ENCODE results near the gene MRGPRF.

Gene MRGPRF

GRCh38 chr11:68955607-68955958 is 57.5 kb downstream of the MRGPRF start:
- no peak overlapping the region for H3K9ac ChIP-seq
- no peak overlapping the region for H3K27ac ChIP-seq
- H3K36me3 ChIP-seq (ENCODE audit: insufficient read depth): no peaks in the 10 kb centered on the region
- no peak overlapping the region for H3K4me3 ChIP-seq (IDR thresholded peaks at IDR 0.05; ENCODE audit: insufficient read depth, low read depth, low read length)
- H4K20me1 ChIP-seq (ENCODE audit: insufficient read depth): no peaks in the 10 kb centered on the region
- no peak overlapping the region for H2AFZ ChIP-seq (ENCODE audit: low read depth)
- H3K79me2 ChIP-seq (ENCODE audit: insufficient read depth, low read depth): no peaks in the 10 kb centered on the region
- H3K27me3 ChIP-seq (ENCODE audit: insufficient read depth, low read depth): no peaks in the 10 kb centered on the region
- no peaks in the 10 kb centered on the region for H3K4me1 ChIP-seq (ENCODE audit: low read depth, poor library complexity, severe bottlenecking)
- no peak for TF ChIP-seq CTCF (conservative IDR thresholded peaks at IDR 0.05; ENCODE audit: low read depth, low read length)
- no peak overlapping the region for H3K4me2 ChIP-seq

GRCh38 chr11:68954836-68955606 is 58.0 kb downstream of the MRGPRF start:
- H3K9ac ChIP-seq: no peak overlapping the region
- H3K79me2 ChIP-seq (ENCODE audit: insufficient read depth, low read depth): no peaks in the 10 kb centered on the region
- H3K4me2 ChIP-seq: no peak overlapping the region
- no peak for TF ChIP-seq CTCF (conservative IDR thresholded peaks at IDR 0.05; ENCODE audit: low read depth, low read length)
- no peak overlapping the region for H3K27ac ChIP-seq
- no peaks in the 10 kb centered on the region for H3K4me1 ChIP-seq (ENCODE audit: low read depth, poor library complexity, severe bottlenecking)
- no peak overlapping the region for H3K4me3 ChIP-seq (IDR thresholded peaks at IDR 0.05; ENCODE audit: insufficient read depth, low read depth, low read length)
- no peak overlapping the region for H2AFZ ChIP-seq (ENCODE audit: low read depth)
- H3K36me3 ChIP-seq (ENCODE audit: insufficient read depth): no peaks in the 10 kb centered on the region
- H3K27me3 ChIP-seq (ENCODE audit: insufficient read depth, low read depth): no peaks in the 10 kb centered on the region
- H4K20me1 ChIP-seq (ENCODE audit: insufficient read depth): no peaks in the 10 kb centered on the region
